Measurements from ENCODE around the gene CACNA2D3. TPM values are rescaled to one million over a fixed set of nuclear protein-coding genes. Genes with fewer than 3 reads are reported as not detected.
"Not testable (repeated sequence)": the region's sequence is repeated elsewhere in the genome, so short reads cannot be mapped to it uniquely, and the experiment has no call there.

Gene CACNA2D3
- total RNA-seq, 4 donors from 2014 or later, result 0.55 to 3.4 (median 1.6) TPM

- in situ Hi-C loops (cut with MboI; ENCODE audit: low pct_ligation_motif_present in 1 of 4, low pct_unique_long_range_greater_than_20kb in 1 of 4, low sequenced_read_pairs in 3 of 4), result no loop called here
These were observed 332.5 kb downstream of the CACNA2D3 start for GRCh38 chr3:54454806-54455205.

GRCh38 chr3:54458357-54458756 lies 336.0 kb downstream of the CACNA2D3 start:
- in situ Hi-C loops (cut with MboI; ENCODE audit: low pct_ligation_motif_present in 1 of 4, low pct_unique_long_range_greater_than_20kb in 1 of 4, low sequenced_read_pairs in 3 of 4), result no loop called here
- no peaks in the 10 kb centered on the region for H3K4me1 ChIP-seq
- no peaks in the 10 kb centered on the region for H3K36me3 ChIP-seq
- peaks cover 8 to 14% of the 10 kb centered on the region in 2 donors for H3K9me3 ChIP-seq
- no peak for DNase-seq
- 62 to 63% methylated on average over 2 of the region's 2 CpGs for WGBS, 2 donors (ENCODE audit: low coverage in 1 of 2)
- intact Hi-C loops (cut with DNase I; ENCODE audit: low total_unique reads), result no loop called here
- no peak overlapping the region for H3K4me3 ChIP-seq
- no peaks in the 10 kb centered on the region for H3K27me3 ChIP-seq
- TF ChIP-seq EP300 (IDR thresholded peaks at IDR 0.05; ENCODE audit: low read depth) (no peak), CTCF (IDR thresholded peaks at IDR 0.05) (no peak), POLR2AphosphoS5 (IDR thresholded peaks at IDR 0.05) (no peak), POLR2A (IDR thresholded peaks at IDR 0.05) (no peak)
- no peak overlapping the region for H3K27ac ChIP-seq

More at GRCh38 chr3:54454806-54455205, 332.5 kb downstream of the CACNA2D3 start:
- Histone ChIP-seq H3K36me3 (no peaks in the 10 kb centered on the region), H3K4me3 (no peak overlapping the region), H3K9me3 (peaks cover 8 to 14% of the 10 kb centered on the region in 2 donors), H3K4me1 (no peaks in the 10 kb centered on the region), H3K27me3 (no peaks in the 10 kb centered on the region), H3K27ac (no peak overlapping the region)
- DNase-seq, result no peak
- intact Hi-C loops (cut with DNase I; ENCODE audit: low total_unique reads), result no loop called here
- WGBS, 2 donors (ENCODE audit: low coverage in 1 of 2), result 87 to 93% methylated on average over 3 of the region's 3 CpGs
- no peak for TF ChIP-seq POLR2AphosphoS5 (IDR thresholded peaks at IDR 0.05)

GRCh38 chr3:54464554-54464953 lies 342.2 kb downstream of the CACNA2D3 start:
- in situ Hi-C loops (cut with MboI; ENCODE audit: low pct_ligation_motif_present in 1 of 4, low pct_unique_long_range_greater_than_20kb in 1 of 4, low sequenced_read_pairs in 3 of 4), result not testable (repeated sequence)

GRCh38 chr3:54476891-54477290 lies 354.5 kb downstream of the CACNA2D3 start:
- TF ChIP-seq POLR2A (IDR thresholded peaks at IDR 0.05) (no peak), POLR2AphosphoS5 (IDR thresholded peaks at IDR 0.05) (no peak), EP300 (IDR thresholded peaks at IDR 0.05; ENCODE audit: low read depth) (no peak), CTCF (IDR thresholded peaks at IDR 0.05) (no peak)
- no peak for DNase-seq
- in situ Hi-C loops (cut with MboI; ENCODE audit: low pct_ligation_motif_present in 1 of 4, low pct_unique_long_range_greater_than_20kb in 1 of 4, low sequenced_read_pairs in 3 of 4), result no loop called here
- Histone ChIP-seq H3K27me3 (no peaks in the 10 kb centered on the region), H3K9me3 (no peaks in the 10 kb centered on the region), H3K36me3 (no peaks in the 10 kb centered on the region), H3K27ac (no peak overlapping the region), H3K4me3 (no peak overlapping the region), H3K4me1 (no peaks in the 10 kb centered on the region)
- intact Hi-C loops (cut with DNase I; ENCODE audit: low total_unique reads), result no loop called here

More at GRCh38 chr3:54464554-54464953, 342.2 kb downstream of the CACNA2D3 start:
- H3K4me1 ChIP-seq; H3K36me3 ChIP-seq; H3K4me3 ChIP-seq; H3K27me3 ChIP-seq; DNase-seq; intact Hi-C loops (cut with DNase I; ENCODE audit: low total_unique reads); H3K9me3 ChIP-seq; H3K27ac ChIP-seq: not testable (repeated sequence)
- 91 to 96% methylated on average over 20 to 23 of the region's 23 CpGs for WGBS, 2 donors (ENCODE audit: low coverage in 1 of 2)

GRCh38 chr3:54481606-54482365 lies 359.4 kb downstream of the CACNA2D3 start:
- H3K36me3 ChIP-seq, result no peaks in the 10 kb centered on the region
- no peak overlapping the region for H3K4me3 ChIP-seq
- intact Hi-C loops (cut with DNase I; ENCODE audit: low total_unique reads) (no loop called here), in situ Hi-C loops (cut with MboI; ENCODE audit: low pct_ligation_motif_present in 1 of 4, low pct_unique_long_range_greater_than_20kb in 1 of 4, low sequenced_read_pairs in 3 of 4) (no loop called here)
- H3K27me3 ChIP-seq, result no peaks in the 10 kb centered on the region
- no peaks in the 10 kb centered on the region for H3K4me1 ChIP-seq
- no peaks in the 10 kb centered on the region for H3K9me3 ChIP-seq
- TF ChIP-seq CTCF (IDR thresholded peaks at IDR 0.05), result no peak
- no peak for TF ChIP-seq EP300 (IDR thresholded peaks at IDR 0.05; ENCODE audit: low read depth)
- TF ChIP-seq POLR2A (IDR thresholded peaks at IDR 0.05), result no peak
- 68 to 88% methylated on average over 7 to 8 of the region's 8 CpGs for WGBS, 2 donors (ENCODE audit: low coverage in 1 of 2)
- no peak overlapping the region for H3K27ac ChIP-seq
- DNase-seq, result no peak

Measured in transverse colon (tissue), 4 donors.